ENCODE measurements around the gene SSBP3.

GRCh38 chr1:54378157-54378873 is 27.9 kb downstream of the SSBP3 start:
- TF ChIP-seq CTCF (conservative IDR thresholded peaks at IDR 0.05; ENCODE audit: low read length) (no peak), EZH2phosphoT487 (IDR thresholded peaks at IDR 0.05; ENCODE audit: borderline replicate concordance, low read depth, low read length) (no peak)
